CD4-positive, alpha-beta T cell (primary cell): Measurements from ENCODE around the gene MBD3L4. TPM values are rescaled to one million over a fixed set of nuclear protein-coding genes. Genes with fewer than 3 reads are reported as not detected.

ENCODE experiments used
- ATAC-seq: fragments of 200-7000 bp; cut with Tn5 transposase; one replicate; pipeline ENCODE4 v1.10.0; 2022; ENCODE audit warnings: mild to moderate bottlenecking; ENCODE audit not compliant: poor library complexity
- CTCF ChIA-PET: fragments of 350-600 bp; sonication (Branson Sonifier 250); formaldehyde crosslinking; loops from one replicate; lab custom pipeline; 2021; ENCODE audit warnings: antibody characterized with exemption, inconsistent platforms; lab: Charles Lee
- POLR2A ChIA-PET: fragments of 350-600 bp; sonication (Branson Sonifier 250); formaldehyde crosslinking; loops from one replicate; lab custom pipeline; 2021; ENCODE audit warnings: antibody characterized with exemption, inconsistent platforms; lab: Charles Lee
- DNase-seq, 14 experiments: peaks; one replicate each; pipeline ENCODE4 v3.0.0-alpha.2; 2013 to 2020; ENCODE audit warnings: mixed read lengths in 2 of 14
- H3K27ac ChIP-seq, 2 donors: one replicate each; pipeline versions ENCODE4 v1.5.1 to v1.7.0; 2013; ENCODE audit warnings: low read length in 2 of 2, low read depth in 1 of 2, mild to moderate bottlenecking in 1 of 2
- H3K27me3 ChIP-seq, 2 experiments: 1 replicate in 1 of 2; 2 replicates in 1 of 2; pipeline versions ENCODE4 v1.6.1 to v1.7.0; 2013; ENCODE audit warnings: low read length in 2 of 2, control low read depth in 1 of 2, mild to moderate bottlenecking in 1 of 2, moderate library complexity in 1 of 2; ENCODE audit not compliant: insufficient read depth in 2 of 2, control insufficient read depth in 1 of 2
- H3K36me3 ChIP-seq: one replicate; pipeline ENCODE4 v1.6.1; 2013; ENCODE audit warnings: low read length, control low read depth; ENCODE audit not compliant: insufficient read depth
- H3K4me1 ChIP-seq: one replicate; pipeline ENCODE4 v1.6.1; 2013; ENCODE audit warnings: low read length, control low read depth; ENCODE audit not compliant: insufficient read depth
- H3K4me3 ChIP-seq: one replicate; pipeline ENCODE4 v1.5.1; 2013; ENCODE audit warnings: mild to moderate bottlenecking, low read length, moderate library complexity
- H3K9me3 ChIP-seq, 2 experiments: 1 replicate in 1 of 2; 2 replicates in 1 of 2; pipeline versions ENCODE4 v1.6.1 to v1.7.0; 2013; ENCODE audit warnings: low read length in 2 of 2, mild to moderate bottlenecking in 2 of 2, control low read depth in 1 of 2, moderate library complexity in 1 of 2; ENCODE audit not compliant: control insufficient read depth in 1 of 2, insufficient read depth in 1 of 2
- H3K27ac Mint-ChIP-seq: one replicate; pipeline ENCODE4 v1.8.0; 2020; ENCODE audit warnings: mixed read lengths
- H3K27me3 Mint-ChIP-seq: one replicate; pipeline ENCODE4 v1.8.0; 2021; ENCODE audit warnings: mixed read lengths
- H3K36me3 Mint-ChIP-seq: one replicate; pipeline ENCODE4 v1.8.0; 2021; ENCODE audit warnings: low read depth, mixed read lengths
- H3K4me1 Mint-ChIP-seq: one replicate; pipeline ENCODE4 v1.8.0; 2021; ENCODE audit warnings: low read depth, mixed read lengths
- H3K4me3 Mint-ChIP-seq: one replicate; pipeline ENCODE4 v1.8.0; 2020; ENCODE audit warnings: mild to moderate bottlenecking, mixed read lengths
- H3K9me3 Mint-ChIP-seq: one replicate; pipeline ENCODE4 v1.8.0; 2020; ENCODE audit warnings: mixed read lengths
- intact Hi-C, 2 experiments: fragments of 100-400 bp; cut with DNase I in 1 of 2; cut with micrococcal nuclease in 1 of 2; formaldehyde crosslinking; loops; one replicate each; pipeline versions ENCODE4 v1.15.1 to v1.9.0; 2023 to 2025; cut with DNase I, micrococcal nuclease
- total RNA-seq, 174 experiments: library from RNA in 2 of 174; stranded (reverse) in 2 of 174; gene quantifications; one replicate each; pipeline ENCODE4 v1.2.3 and lab custom pipeline; 2021 to 2026
- TF ChIP-seq, protein P1 (sequence below): fragments of 200-600 bp; IDR thresholded peaks from one replicate; pipeline ENCODE4 v1.8.0; 2022; ENCODE audit warnings: antibody characterized with exemption, mild to moderate bottlenecking

The MBD3L4 gene
- total RNA-seq, 2 experiments from 2014 or later: not detected

DNA sequence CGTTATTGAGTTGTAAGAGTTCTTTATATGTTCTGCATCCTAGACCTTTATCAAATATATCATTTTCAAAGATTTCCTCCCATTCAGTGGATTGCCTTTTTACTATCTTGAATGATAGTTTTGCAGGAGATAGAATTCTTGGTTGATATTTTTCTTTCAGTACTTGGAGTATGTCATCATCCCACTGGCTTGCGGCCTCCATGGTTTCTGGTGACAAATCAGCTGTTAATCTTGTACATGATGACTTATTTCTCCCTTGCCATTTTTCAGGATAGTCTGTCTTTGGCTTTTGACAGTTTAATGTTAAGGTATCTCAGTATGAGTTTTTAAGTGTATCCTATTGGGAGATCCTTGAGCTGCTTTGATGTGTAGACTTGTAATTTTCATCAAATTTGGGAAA is 38.0 kb upstream of the MBD3L4 start:
- H3K9me3 Mint-ChIP-seq: peaks cover 8% of the 10 kb centered on the region
- Histone ChIP-seq H3K4me1 (no peaks in the 10 kb centered on the region), H3K4me3 (no peak overlapping the region), H3K27me3 (no peaks in the 10 kb centered on the region), H3K36me3 (peaks cover 99% of the 10 kb centered on the region), H3K27ac (no peak overlapping the region), H3K9me3 (peaks cover 73 to 83% of the 10 kb centered on the region in 2 experiments)
- H3K4me1 Mint-ChIP-seq: peaks cover 4% of the 10 kb centered on the region
- TF ChIP-seq, protein P1, sequence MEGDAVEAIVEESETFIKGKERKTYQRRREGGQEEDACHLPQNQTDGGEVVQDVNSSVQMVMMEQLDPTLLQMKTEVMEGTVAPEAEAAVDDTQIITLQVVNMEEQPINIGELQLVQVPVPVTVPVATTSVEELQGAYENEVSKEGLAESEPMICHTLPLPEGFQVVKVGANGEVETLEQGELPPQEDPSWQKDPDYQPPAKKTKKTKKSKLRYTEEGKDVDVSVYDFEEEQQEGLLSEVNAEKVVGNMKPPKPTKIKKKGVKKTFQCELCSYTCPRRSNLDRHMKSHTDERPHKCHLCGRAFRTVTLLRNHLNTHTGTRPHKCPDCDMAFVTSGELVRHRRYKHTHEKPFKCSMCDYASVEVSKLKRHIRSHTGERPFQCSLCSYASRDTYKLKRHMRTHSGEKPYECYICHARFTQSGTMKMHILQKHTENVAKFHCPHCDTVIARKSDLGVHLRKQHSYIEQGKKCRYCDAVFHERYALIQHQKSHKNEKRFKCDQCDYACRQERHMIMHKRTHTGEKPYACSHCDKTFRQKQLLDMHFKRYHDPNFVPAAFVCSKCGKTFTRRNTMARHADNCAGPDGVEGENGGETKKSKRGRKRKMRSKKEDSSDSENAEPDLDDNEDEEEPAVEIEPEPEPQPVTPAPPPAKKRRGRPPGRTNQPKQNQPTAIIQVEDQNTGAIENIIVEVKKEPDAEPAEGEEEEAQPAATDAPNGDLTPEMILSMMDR: no peak
- H3K27me3 Mint-ChIP-seq: no peaks in the 10 kb centered on the region
- no peak overlapping the region for H3K27ac Mint-ChIP-seq
- CTCF ChIA-PET: no interaction called here
- ATAC-seq (no peak), DNase-seq (peak in 1 of 14 experiments; percentile 19)
- peaks cover 98% of the 10 kb centered on the region for H3K36me3 Mint-ChIP-seq
- H3K4me3 Mint-ChIP-seq: no peak overlapping the region
- POLR2A ChIA-PET: interaction anchor here (0.6 kb wide), 1 partner anchor 398 kb away, joined by 3 read pairs; no protein-coding TSS in a partner anchor
- intact Hi-C loops: no loop called here

DNA sequence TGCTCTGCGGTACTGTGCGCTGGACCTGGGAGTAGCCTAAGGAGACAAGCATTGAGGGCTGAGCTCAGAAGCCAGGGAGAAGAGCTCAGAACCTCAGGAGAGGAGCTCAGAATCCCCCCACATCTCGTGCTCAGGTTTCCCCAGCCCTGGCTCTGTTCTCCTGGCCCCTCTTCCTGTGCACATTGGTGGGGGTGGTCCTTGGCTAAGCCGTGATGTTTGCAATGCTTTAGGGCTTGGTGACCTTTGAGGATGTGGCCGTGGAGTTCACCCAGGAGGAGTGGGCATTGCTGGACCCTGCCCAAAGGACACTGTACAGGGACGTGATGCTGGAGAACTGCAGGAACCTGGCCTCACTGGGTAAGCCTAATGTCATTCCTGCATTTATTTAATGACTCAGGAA is 36.2 kb upstream of the MBD3L4 start:
- H3K36me3 Mint-ChIP-seq: peaks cover 92% of the 10 kb centered on the region
- POLR2A ChIA-PET: interaction anchor here (0.6 kb wide), 1 partner anchor 1511 kb away, joined by 4 read pairs; no protein-coding TSS in a partner anchor
- H3K9me3 ChIP-seq: peaks cover 64% of the 10 kb centered on the region in 2 experiments

DNA sequence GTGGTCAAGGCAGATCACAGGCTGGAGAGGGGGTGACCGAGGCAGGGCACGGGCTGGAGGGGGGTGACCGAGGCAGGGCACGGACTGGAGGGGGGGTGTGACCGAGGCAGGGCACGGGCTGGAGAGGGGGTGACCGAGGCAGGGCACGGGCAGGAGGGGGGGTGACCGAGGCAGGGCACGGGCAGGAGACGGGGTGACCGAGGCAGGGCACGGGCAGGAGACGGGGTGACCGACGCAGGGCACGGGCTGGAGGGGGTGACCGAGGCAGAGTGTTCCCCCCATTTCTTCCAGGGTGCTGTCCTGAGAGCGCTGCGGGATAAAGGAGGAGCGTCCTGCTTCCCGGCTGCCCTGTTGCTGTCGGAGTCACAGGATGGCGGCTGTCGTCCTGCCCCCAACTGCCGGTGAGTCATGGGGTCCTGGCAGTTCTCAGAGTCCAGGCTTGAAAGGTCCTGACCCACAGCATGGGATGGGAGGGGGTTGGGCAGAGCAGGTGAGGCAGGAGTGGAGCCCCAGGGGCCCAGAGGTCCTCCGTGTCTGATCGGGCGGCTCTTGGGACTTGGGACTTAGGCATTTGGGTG is 34.8 kb upstream of the MBD3L4 start:
- Histone ChIP-seq H3K27ac (no peak overlapping the region), H3K9me3 (peaks cover 51 to 53% of the 10 kb centered on the region in 2 experiments), H3K27me3 (no peaks in the 10 kb centered on the region), H3K36me3 (peaks cover 85% of the 10 kb centered on the region), H3K4me3 (no peak overlapping the region), H3K4me1 (peaks cover 11% of the 10 kb centered on the region)
- no peak overlapping the region for H3K4me3 Mint-ChIP-seq
- H3K9me3 Mint-ChIP-seq: peaks cover 5% of the 10 kb centered on the region
- ChIA-PET CTCF (no interaction called here), POLR2A (no interaction called here)
- intact Hi-C loops: no loop called here
- TF ChIP-seq, protein P1: no peak
- H3K4me1 Mint-ChIP-seq: peaks cover 15% of the 10 kb centered on the region
- DNase-seq (no peak), ATAC-seq (no peak)
- H3K27me3 Mint-ChIP-seq: no peaks in the 10 kb centered on the region
- H3K36me3 Mint-ChIP-seq: peaks cover 89% of the 10 kb centered on the region
- H3K27ac Mint-ChIP-seq: no peak overlapping the region

More for the DNA sequence above, 36.2 kb upstream of the MBD3L4 start:
- H3K4me1 ChIP-seq: no peaks in the 10 kb centered on the region
- intact Hi-C loops: no loop called here
- Mint-ChIP-seq H3K9me3 (peaks cover 5% of the 10 kb centered on the region), H3K4me3 (no peak overlapping the region), H3K27me3 (no peaks in the 10 kb centered on the region), H3K27ac (no peak overlapping the region), H3K4me1 (peaks cover 10% of the 10 kb centered on the region)
- no peak for DNase-seq
- H3K4me3 ChIP-seq: no peak overlapping the region
- ATAC-seq: no peak
- no peak overlapping the region for H3K27ac ChIP-seq
- TF ChIP-seq, protein P1: no peak
- peaks cover 95% of the 10 kb centered on the region for H3K36me3 ChIP-seq
- no peaks in the 10 kb centered on the region for H3K27me3 ChIP-seq
- CTCF ChIA-PET: interaction anchor here (0.7 kb wide), 1 partner anchor 115 kb away, joined by 3 read pairs; no protein-coding TSS in a partner anchor
